ENCODE measurements around the gene PIK3CA.

GRCh38 chr3:179151474-179151873 is 3.3 kb downstream of the PIK3CA start:
- TF ChIP-seq CTCF (IDR thresholded peaks at IDR 0.05), result no peak
- TF ChIP-seq EZH2 (IDR thresholded peaks at IDR 0.05), result no peak
- no peak for TF ChIP-seq EZH2phosphoT487 (IDR thresholded peaks at IDR 0.05)
